HG02938 (cell line): Measurements from ENCODE around the gene RASSF4.
"Not testable (repeated sequence)": the region's sequence is repeated elsewhere in the genome, so short reads cannot be mapped to it uniquely, and the experiment has no call there.

Experiments used
- ATAC-seq: cut with Tn5 transposase; IDR thresholded peaks from one replicate; pipeline ENCODE4 v1.9.1; 2021; ENCODE audit warnings: mild to moderate bottlenecking, moderate library complexity; ENCODE audit not compliant: unreplicated experiment

Gene RASSF4

GRCh38 chr10:45000752-45001380, 41.3 kb downstream of the RASSF4 start, which contains the start of gene ZNF22:
ZNF22 (plus strand) TSS chr10:45000923; CDS start chr10:45003369, 2,446 bp downstream.
- peak; percentile 59 for ATAC-seq

GRCh38 chr10:45001381-45002148, 42.0 kb downstream of the RASSF4 start:
- peak; percentile 84 for ATAC-seq

GRCh38 chr10:45003432-45004000, 43.9 kb downstream of the RASSF4 start:
- no peak for ATAC-seq

- no peak for ATAC-seq
Observed at GRCh38 chr10:45004661-45005060, 45.1 kb downstream of the RASSF4 start.

DNA sequence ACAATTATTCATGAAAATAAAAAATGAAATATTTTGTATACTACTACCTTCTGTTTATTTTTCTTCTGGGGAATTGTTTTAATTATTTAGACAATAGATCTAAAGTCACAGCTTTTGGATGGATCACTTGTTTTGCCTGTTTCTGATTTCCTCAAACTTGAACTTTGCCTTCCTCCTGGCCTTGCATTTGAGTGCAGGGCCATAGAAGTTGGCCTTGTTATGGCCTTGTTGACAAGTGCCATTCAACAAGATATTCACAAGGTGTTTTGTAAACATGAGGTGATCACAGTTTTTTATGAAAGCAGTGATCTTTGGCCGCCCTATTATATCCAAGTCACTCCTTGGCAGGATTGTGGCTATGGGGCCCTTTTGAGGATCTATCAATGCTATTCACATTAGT, 45.7 kb downstream of the RASSF4 start:
- no peak for ATAC-seq

- ATAC-seq = no peak
Observed at GRCh38 chr10:45006276-45007030, 46.9 kb downstream of the RASSF4 start.

DNA sequence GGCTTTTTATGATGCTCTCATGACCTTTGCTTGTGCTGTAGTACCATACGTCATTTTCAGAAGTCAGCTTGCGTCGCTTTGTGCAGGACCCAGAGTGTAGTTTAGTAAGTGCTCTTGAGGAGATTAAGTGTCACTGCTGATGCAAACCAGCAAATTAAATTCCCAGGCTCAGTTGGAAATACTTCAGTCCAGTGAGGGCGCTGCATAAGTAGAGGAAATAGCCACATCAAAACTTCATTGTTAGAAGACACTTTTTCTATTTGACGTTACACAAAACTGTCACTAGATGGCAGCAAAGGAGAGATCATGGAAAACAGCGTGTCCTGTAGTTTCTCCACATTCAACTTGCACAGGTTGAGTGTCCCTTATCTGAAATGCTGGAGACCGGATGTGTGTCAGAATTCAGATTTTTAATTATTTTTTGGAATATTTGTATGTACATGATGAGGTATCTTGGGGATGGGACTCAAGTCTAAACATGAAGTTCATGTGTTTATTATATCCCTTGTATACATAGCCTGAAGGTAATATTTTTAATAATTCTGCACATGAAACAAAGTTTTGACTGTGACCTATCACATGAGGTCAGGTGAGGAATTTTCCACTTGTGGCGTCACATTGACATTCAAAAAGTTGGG, 49.0 kb downstream of the RASSF4 start:
- peak; percentile 84 for ATAC-seq

DNA sequence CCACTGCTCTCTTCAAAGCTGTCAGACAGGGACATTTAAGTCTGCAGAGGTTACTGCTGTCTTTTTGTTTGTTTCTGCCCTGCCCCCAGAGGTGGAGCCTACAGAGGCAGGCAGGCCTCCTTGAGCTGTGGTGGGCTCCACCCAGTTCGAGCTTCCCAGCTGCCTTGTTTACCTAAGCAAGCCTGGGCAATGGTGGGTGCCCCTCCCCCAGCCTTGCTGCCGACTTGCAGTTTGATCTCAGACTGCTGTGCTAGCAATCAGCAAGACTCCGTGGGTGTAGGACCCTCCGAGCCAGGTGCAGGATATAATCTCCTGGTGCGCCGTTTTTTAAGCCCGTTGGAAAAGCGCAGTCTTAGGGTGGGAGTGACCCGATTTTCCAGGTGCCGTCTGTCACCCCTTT, 55.0 kb downstream of the RASSF4 start:
- ATAC-seq = not testable (repeated sequence)

- no peak for ATAC-seq
Observed at GRCh38 chr10:45015590-45015989, 56.0 kb downstream of the RASSF4 start.

GRCh38 chr10:45023426-45023825, 63.8 kb downstream of the RASSF4 start:
- ATAC-seq = no peak

DNA sequence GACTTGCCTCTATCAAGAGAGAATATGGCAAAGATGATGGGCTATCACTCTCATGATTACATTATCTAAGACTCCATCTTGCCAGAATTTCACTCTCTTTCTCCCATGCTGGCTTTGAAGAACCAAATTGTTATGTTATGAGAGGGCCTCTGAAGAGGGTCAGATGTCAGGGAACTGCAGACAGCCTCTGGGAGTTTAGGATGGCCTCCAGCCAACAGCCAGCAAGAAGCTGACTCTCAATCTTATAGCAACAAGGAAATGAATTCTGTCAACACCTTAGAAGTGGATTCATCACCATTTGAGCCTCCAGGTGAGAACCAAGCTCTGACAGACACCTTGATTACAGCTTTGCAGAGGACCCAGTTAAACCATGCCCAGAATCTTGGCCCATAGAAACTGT, 74.7 kb downstream of the RASSF4 start:
- no peak for ATAC-seq

GRCh38 chr10:45035673-45036072, 76.1 kb downstream of the RASSF4 start:
- ATAC-seq = no peak

DNA sequence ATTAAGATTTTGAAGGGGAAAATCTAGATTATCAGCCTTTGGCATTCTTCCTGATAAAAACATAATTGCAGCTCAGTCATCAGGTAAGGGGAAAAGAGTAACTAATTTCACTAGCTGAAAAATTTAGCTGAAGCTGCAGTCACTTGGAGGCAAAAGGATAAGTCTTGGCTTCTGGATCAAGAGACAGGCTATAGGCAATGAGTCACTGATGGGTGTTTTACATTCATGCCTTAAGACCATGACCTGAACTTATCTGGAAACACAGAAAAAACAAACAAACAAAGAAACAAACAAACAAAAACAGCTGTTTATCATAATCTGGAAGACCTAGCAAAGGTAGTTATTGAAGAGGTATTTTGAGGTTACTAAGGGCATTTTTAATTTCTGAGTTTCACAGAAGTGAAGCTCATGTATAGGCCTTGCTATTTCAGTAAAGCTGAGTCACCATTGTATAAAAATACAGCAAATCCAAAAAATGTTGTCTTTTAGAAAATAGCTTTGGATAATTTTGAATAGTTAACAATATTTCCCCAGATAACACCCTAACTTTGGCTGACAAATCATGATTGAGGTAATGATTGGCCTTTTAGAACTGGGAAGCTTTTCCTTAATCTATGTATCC, 81.4 kb downstream of the RASSF4 start:
- ATAC-seq = no peak

DNA sequence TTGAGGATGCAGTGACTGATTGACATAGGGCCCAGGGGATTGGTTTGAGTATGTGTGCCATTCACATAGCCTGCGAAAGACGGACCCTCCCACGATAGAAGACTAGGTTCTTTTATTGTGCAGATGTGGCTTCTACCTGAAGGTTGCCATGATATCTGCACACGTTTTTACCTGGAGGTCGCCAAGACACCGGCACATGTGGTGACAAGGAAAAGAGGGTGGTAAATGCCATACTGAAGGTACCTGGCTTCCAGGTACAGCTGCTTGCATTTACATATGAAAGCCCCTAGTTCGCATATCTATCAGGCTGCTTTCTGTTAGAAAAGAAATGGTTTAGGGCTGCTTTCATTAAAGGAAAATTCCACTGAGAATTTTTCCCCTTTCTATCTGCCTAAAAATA, 84.7 kb downstream of the RASSF4 start:
- ATAC-seq = no peak
